Astrocyte (in vitro differentiated cells and primary cell): ENCODE results near the gene DIO1.

ENCODE experiments used
- CTCF ChIP-seq: IDR thresholded peaks from 2 replicates; pipeline ENCODE4 v1.5.1; 2011; ENCODE audit warnings: low read depth, mild to moderate bottlenecking, inconsistent platforms, low read length, moderate library complexity; ENCODE audit not compliant: insufficient read depth
- EZH2 ChIP-seq: IDR thresholded peaks from 2 replicates; pipeline ENCODE4 v1.6.1; 2012; ENCODE audit warnings: mild to moderate bottlenecking, low read length, inconsistent platforms; ENCODE audit not compliant: insufficient read depth

GRCh38 chr1:53936430-53936829 is 42.4 kb downstream of the DIO1 start:
- TF ChIP-seq CTCF (no peak), EZH2 (no peak)
